HEK293 (cell line): Measurements from ENCODE around the gene RNF19B.

ENCODE experiments used
- CTCF ChIA-PET: fragments of 350-600 bp; formaldehyde crosslinking; extraction: SDS; loops from one replicate; lab custom pipeline; 2021; ENCODE audit warnings: antibody characterized with exemption; lab: Yijun Ruan, JAX
- POLR2A ChIA-PET: fragments of 300-600 bp; formaldehyde crosslinking; extraction: SDS; loops from one replicate; lab custom pipeline; 2020; ENCODE audit warnings: antibody characterized with exemption, inconsistent platforms; lab: Yijun Ruan, JAX
- H3K27ac ChIP-seq: fragments of 200-500 bp; sonication (Bioruptor generic); 2 replicates; pipeline ENCODE4 v1.5.1; 2014; ENCODE audit warnings: low read depth, low read length, control low read depth, inconsistent platforms; ENCODE audit errors: extremely low read depth
- H3K36me3 ChIP-seq, 2 experiments: fragments of 200-500 bp in 1 of 2; sonication (Bioruptor generic) in 1 of 2; 1 replicate in 1 of 2; 2 replicates in 1 of 2; pipeline ENCODE4 v1.5.1; 2014 to 2017; ENCODE audit warnings: inconsistent platforms in 2 of 2, low read length in 2 of 2; ENCODE audit not compliant: control insufficient read depth in 2 of 2, insufficient read depth in 1 of 2
- H3K4me1 ChIP-seq: fragments of 200-500 bp; sonication (Bioruptor generic); 2 replicates; pipeline ENCODE4 v1.5.1; 2014; ENCODE audit warnings: mild to moderate bottlenecking, low read length, inconsistent platforms; ENCODE audit not compliant: control insufficient read depth, insufficient read depth
- H3K4me3 ChIP-seq: 2 replicates; pipeline ENCODE4 v1.5.1; 2011; ENCODE audit warnings: low read depth, mild to moderate bottlenecking, control low read depth, low read length, moderate library complexity
- H3K9me3 ChIP-seq: fragments of 200-500 bp; sonication (Bioruptor generic); 2 replicates; pipeline ENCODE4 v1.5.1; 2014; ENCODE audit warnings: low read depth, low read length, inconsistent platforms; ENCODE audit not compliant: control insufficient read depth, insufficient read depth
- ATF2 ChIP-seq: fragments of 450-650 bp; formaldehyde crosslinking; IDR thresholded peaks from 2 replicates; pipeline ENCODE4 v1.5.1; 2016; ENCODE audit warnings: missing biosample characterization, missing genetic modification characterization, low read depth
- GLIS1 ChIP-seq: fragments of 450-650 bp; formaldehyde crosslinking; IDR thresholded peaks from 2 replicates; pipeline ENCODE4 v1.5.1; 2016; ENCODE audit warnings: missing biosample characterization, missing genetic modification characterization
- PRDM1 ChIP-seq: fragments of 450-650 bp; formaldehyde crosslinking; IDR thresholded peaks from 2 replicates; pipeline ENCODE4; 2016; ENCODE audit warnings: missing biosample characterization, missing genetic modification characterization
- ZBTB11 ChIP-seq: fragments of 450-650 bp; formaldehyde crosslinking; conservative IDR thresholded peaks from 2 replicates; pipeline ENCODE4 v1.5.1; 2016; ENCODE audit warnings: low read depth, missing biosample characterization, missing genetic modification characterization
- ZNF10 ChIP-seq: fragments of 450-650 bp; formaldehyde crosslinking; IDR thresholded peaks from 2 replicates; pipeline ENCODE4 v1.5.1; 2017; ENCODE audit warnings: missing biosample characterization, missing genetic modification characterization
- ZNF114 ChIP-seq: fragments of 450-650 bp; formaldehyde crosslinking; IDR thresholded peaks from 2 replicates; pipeline ENCODE4 v1.5.0; 2017; ENCODE audit warnings: missing biosample characterization, missing genetic modification characterization
- ZNF341 ChIP-seq: fragments of 450-650 bp; formaldehyde crosslinking; IDR thresholded peaks from 2 replicates; pipeline ENCODE4; 2016; ENCODE audit warnings: low read depth, missing biosample characterization, missing genetic modification characterization
- ZNF366 ChIP-seq: fragments of 450-650 bp; formaldehyde crosslinking; conservative IDR thresholded peaks from 2 replicates; pipeline ENCODE4 v1.5.1; 2016; ENCODE audit warnings: missing biosample characterization, missing genetic modification characterization
- ZNF426 ChIP-seq: fragments of 450-650 bp; formaldehyde crosslinking; IDR thresholded peaks from 2 replicates; pipeline ENCODE4 v1.5.1; 2017; ENCODE audit warnings: missing biosample characterization, missing genetic modification characterization, mild to moderate bottlenecking, inconsistent platforms, moderate library complexity
- ZNF449 ChIP-seq: fragments of 450-650 bp; formaldehyde crosslinking; IDR thresholded peaks from 2 replicates; pipeline ENCODE4 v1.5.1; 2017; ENCODE audit warnings: missing biosample characterization, mild to moderate bottlenecking, missing genetic modification characterization, moderate library complexity
- ZNF514 ChIP-seq: fragments of 450-650 bp; formaldehyde crosslinking; IDR thresholded peaks from 2 replicates; pipeline ENCODE4 v1.5.1; 2016; ENCODE audit warnings: missing biosample characterization, missing genetic modification characterization
- ZNF585B ChIP-seq: fragments of 450-650 bp; formaldehyde crosslinking; IDR thresholded peaks from 2 replicates; pipeline ENCODE4 v1.5.1; 2016; ENCODE audit warnings: missing biosample characterization, missing genetic modification characterization
- ZNF596 ChIP-seq: fragments of 450-650 bp; IDR thresholded peaks from 2 replicates; pipeline ENCODE4 v1.5.0; 2018; ENCODE audit warnings: missing biosample characterization, mild to moderate bottlenecking, missing genetic modification characterization, moderate library complexity
- ZNF660 ChIP-seq: fragments of 450-650 bp; IDR thresholded peaks from 2 replicates; pipeline ENCODE4 v1.5.1; 2018; ENCODE audit warnings: missing biosample characterization, mild to moderate bottlenecking, missing genetic modification characterization
- ZNF747 ChIP-seq: fragments of 450-650 bp; formaldehyde crosslinking; IDR thresholded peaks from 2 replicates; pipeline ENCODE4 v1.5.1; 2016; ENCODE audit warnings: missing biosample characterization, missing genetic modification characterization
- ZNF837 ChIP-seq: fragments of 450-650 bp; formaldehyde crosslinking; IDR thresholded peaks from 2 replicates; pipeline ENCODE4 v1.5.1; 2016; ENCODE audit warnings: missing biosample characterization, missing genetic modification characterization
- TF ChIP-seq, protein P1 (sequence below): fragments of 450-650 bp; IDR thresholded peaks from 2 replicates; pipeline ENCODE4 v1.5.1; 2018; ENCODE audit warnings: missing biosample characterization, mild to moderate bottlenecking, missing genetic modification characterization
- TF ChIP-seq, protein P2 (sequence below): fragments of 450-650 bp; formaldehyde crosslinking; IDR thresholded peaks from 2 replicates; pipeline ENCODE4 v1.5.1; 2016; ENCODE audit warnings: missing biosample characterization, missing genetic modification characterization

Gene RNF19B

DNA sequence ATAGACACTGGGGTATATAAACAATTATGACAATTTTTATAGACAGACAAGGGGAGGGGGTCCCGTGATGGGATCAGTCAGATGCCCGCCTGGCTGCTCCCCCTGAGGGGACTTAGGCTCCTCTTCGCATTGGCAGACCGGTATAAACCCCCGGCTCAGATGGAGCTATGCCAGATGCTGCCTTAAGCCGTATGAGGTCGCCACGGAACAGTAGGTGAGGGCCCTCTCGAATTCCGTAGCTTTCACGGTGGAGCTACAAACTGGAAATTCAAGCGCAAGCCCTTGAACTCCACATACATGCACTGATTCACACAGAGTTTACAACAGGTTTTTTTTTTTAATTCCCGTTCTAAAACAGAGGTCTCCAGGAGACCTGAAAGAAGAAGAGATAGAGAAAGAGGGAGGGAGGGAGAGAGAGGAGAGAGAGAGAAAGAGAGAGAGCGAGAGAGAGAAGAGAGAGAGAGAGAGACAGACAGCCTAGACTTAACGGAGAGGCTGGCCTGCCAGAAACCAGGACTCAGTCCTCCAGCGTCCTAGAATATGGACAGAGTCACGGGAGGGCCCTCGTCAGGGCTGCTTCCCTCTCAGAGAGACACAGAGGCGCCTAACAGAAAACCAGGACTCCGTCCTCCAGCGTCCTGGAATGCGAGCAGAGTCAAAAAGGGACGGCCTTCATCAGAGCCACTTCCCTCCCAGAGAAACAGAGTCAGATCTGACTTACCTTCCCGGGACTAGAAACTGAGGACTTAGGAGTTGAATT is 39.0 kb downstream of the RNF19B start:
- CTCF ChIA-PET, result interaction anchor here (0.6 kb wide), 1 partner anchor 17 kb away, joined by 3 read pairs; no protein-coding TSS in a partner anchor
- Histone ChIP-seq H3K4me3 (no peak overlapping the region), H3K36me3 (no peaks in the 10 kb centered on the region), H3K27ac (no peak overlapping the region), H3K4me1 (no peaks in the 10 kb centered on the region), H3K9me3 (no peaks in the 10 kb centered on the region)
- TF ChIP-seq ZNF837 (tag by site-specific recombination) (no peak), GLIS1 (tag by site-specific recombination) (0 out of 2 replicates have a peak, but pooled peaks have one; percentile 16), ZNF585B (tag by site-specific recombination) (no peak), ATF2 (tag by site-specific recombination) (peak; percentile 3; the same call in 1 of the 2 replicates), ZNF426 (tag by site-specific recombination) (no peak), ZNF449 (peak; percentile 99), ZNF10 (no peak), ZNF341 (tag by site-specific recombination) (peak; percentile 68), ZBTB11 (tag by site-specific recombination) (no peak), ZNF114 (tag by site-specific recombination) (no peak), ZNF747 (no peak), ZNF514 (no peak), ZNF596 (tag by site-specific recombination) (peak; percentile 98), ZNF660 (tag by site-specific recombination) (no peak), PRDM1 (tag by site-specific recombination) (0 out of 2 replicates have a peak, but pooled peaks have one; percentile 35), ZNF366 (tag by site-specific recombination) (peak; percentile 41; the same call in 1 of the 2 replicates)
- TF ChIP-seq, protein P1, sequence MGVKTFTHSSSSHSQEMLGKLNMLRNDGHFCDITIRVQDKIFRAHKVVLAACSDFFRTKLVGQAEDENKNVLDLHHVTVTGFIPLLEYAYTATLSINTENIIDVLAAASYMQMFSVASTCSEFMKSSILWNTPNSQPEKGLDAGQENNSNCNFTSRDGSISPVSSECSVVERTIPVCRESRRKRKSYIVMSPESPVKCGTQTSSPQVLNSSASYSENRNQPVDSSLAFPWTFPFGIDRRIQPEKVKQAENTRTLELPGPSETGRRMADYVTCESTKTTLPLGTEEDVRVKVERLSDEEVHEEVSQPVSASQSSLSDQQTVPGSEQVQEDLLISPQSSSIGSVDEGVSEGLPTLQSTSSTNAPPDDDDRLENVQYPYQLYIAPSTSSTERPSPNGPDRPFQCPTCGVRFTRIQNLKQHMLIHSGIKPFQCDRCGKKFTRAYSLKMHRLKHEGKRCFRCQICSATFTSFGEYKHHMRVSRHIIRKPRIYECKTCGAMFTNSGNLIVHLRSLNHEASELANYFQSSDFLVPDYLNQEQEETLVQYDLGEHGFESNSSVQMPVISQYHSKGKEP (tag by site-specific recombination), result no peak
- TF ChIP-seq, protein P2, sequence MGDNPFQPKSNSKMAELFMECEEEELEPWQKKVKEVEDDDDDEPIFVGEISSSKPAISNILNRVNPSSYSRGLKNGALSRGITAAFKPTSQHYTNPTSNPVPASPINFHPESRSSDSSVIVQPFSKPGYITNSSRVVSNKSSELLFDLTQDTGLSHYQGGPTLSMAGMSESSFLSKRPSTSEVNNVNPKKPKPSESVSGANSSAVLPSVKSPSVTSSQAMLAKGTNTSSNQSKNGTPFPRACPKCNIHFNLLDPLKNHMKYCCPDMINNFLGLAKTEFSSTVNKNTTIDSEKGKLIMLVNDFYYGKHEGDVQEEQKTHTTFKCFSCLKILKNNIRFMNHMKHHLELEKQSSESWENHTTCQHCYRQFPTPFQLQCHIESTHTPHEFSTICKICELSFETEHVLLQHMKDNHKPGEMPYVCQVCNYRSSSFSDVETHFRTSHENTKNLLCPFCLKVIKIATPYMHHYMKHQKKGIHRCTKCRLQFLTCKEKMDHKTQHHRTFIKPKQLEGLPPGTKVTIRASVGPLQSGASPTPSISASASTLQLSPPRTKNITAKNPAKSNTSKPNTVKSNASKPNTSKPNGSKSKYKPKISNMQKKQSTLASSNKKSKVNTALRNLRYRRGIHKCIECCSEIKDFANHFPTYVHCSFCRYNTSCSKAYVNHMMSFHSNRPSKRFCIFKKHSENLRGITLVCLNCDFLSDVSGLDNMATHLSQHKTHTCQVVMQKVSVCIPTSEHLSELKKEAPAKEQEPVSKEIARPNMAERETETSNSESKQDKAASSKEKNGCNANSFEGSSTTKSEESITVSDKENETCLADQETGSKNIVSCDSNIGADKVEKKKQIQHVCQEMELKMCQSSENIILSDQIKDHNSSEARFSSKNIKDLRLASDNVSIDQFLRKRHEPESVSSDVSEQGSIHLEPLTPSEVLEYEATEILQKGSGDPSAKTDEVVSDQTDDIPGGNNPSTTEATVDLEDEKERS, result no peak
- POLR2A ChIA-PET, result interaction anchor here (0.7 kb wide), 1 partner anchor 201 kb away, joined by 7 read pairs; no protein-coding TSS in a partner anchor
